NCI-H1048 (cell line): ENCODE results near the gene MAP6.
"Not testable (repeated sequence)": the region's sequence is repeated elsewhere in the genome, so short reads cannot be mapped to it uniquely, and the experiment has no call there.

Experiments
- DNase-seq: peaks from one replicate; lab custom pipeline; 2025; lab: John Stamatoyannopoulos, UW

The MAP6 gene

GRCh38 chr11:75591966-75592365, 76.9 kb downstream of the MAP6 start:
- DNase-seq, result no peak

GRCh38 chr11:75591371-75591770, 77.5 kb downstream of the MAP6 start:
- no peak for DNase-seq

GRCh38 chr11:75589933-75590332, 78.9 kb downstream of the MAP6 start:
- no peak for DNase-seq

- DNase-seq, result no peak
These were observed 79.8 kb downstream of the MAP6 start for GRCh38 chr11:75589051-75589450.

GRCh38 chr11:75588051-75588481, 80.8 kb downstream of the MAP6 start:
- DNase-seq, result no peak

- no peak for DNase-seq
These were observed 82.4 kb downstream of the MAP6 start for GRCh38 chr11:75586395-75586794.

GRCh38 chr11:75585293-75585670, 83.6 kb downstream of the MAP6 start:
- no peak for DNase-seq

GRCh38 chr11:75584659-75585292, 84.1 kb downstream of the MAP6 start:
- DNase-seq, result not testable (repeated sequence)

- no peak for DNase-seq
These were observed 84.8 kb downstream of the MAP6 start for GRCh38 chr11:75583718-75584658.

GRCh38 chr11:75582895-75583717, 85.7 kb downstream of the MAP6 start:
- no peak for DNase-seq

- DNase-seq, result no peak
These were observed 86.3 kb downstream of the MAP6 start for GRCh38 chr11:75582506-75582894.

GRCh38 chr11:75579841-75580240, 89.0 kb downstream of the MAP6 start:
- DNase-seq, result no peak

- no peak for DNase-seq
These were observed 89.9 kb downstream of the MAP6 start for GRCh38 chr11:75578977-75579376.

- DNase-seq, result no peak
These were observed 91.6 kb downstream of the MAP6 start for GRCh38 chr11:75577207-75577606.

GRCh38 chr11:75576499-75576918, 92.3 kb downstream of the MAP6 start:
- DNase-seq, result no peak

GRCh38 chr11:75576017-75576416, 92.8 kb downstream of the MAP6 start:
- DNase-seq, result no peak

- DNase-seq, result no peak
These were observed 93.9 kb downstream of the MAP6 start for GRCh38 chr11:75574698-75575602.

GRCh38 chr11:75572744-75573143, 96.1 kb downstream of the MAP6 start:
- no peak for DNase-seq

- no peak for DNase-seq
These were observed 97.2 kb downstream of the MAP6 start for GRCh38 chr11:75571625-75572024.

GRCh38 chr11:75570559-75571139, 98.2 kb downstream of the MAP6 start:
- DNase-seq, result no peak

- no peak for DNase-seq
These were observed 100.1 kb downstream of the MAP6 start for GRCh38 chr11:75568616-75569219.
